HepG2 (cell line): ENCODE measurements around the gene FAM234A.
"Not testable (repeated sequence)": the region's sequence is repeated elsewhere in the genome, so short reads cannot be mapped to it uniquely, and the experiment has no call there.

ENCODE experiments used
- CTCF ChIP-seq: sonication (generic); formaldehyde crosslinking; IDR thresholded peaks from 2 replicates; pipeline ENCODE4 v1.5.0; 2020; ENCODE audit warnings: mild to moderate bottlenecking, missing genetic modification reagents, moderate library complexity
- EZH2 ChIP-seq: conservative IDR thresholded peaks from 2 replicates; pipeline ENCODE4 v1.6.1; 2012; ENCODE audit warnings: mild to moderate bottlenecking, low read depth, low read length, moderate library complexity
- GABPA ChIP-seq, 2 experiments: IDR thresholded peaks; 2 replicates each; pipeline ENCODE4 v1.6.1; 2011 to 2016; ENCODE audit warnings: low read depth in 2 of 2, low read length in 1 of 2, missing biosample characterization in 1 of 2, missing genetic modification characterization in 1 of 2
- MAFG ChIP-seq: sonication (generic); formaldehyde crosslinking; IDR thresholded peaks from 2 replicates; pipeline ENCODE4 v1.5.1; 2020; ENCODE audit warnings: mild to moderate bottlenecking, missing genetic modification reagents
- MAX ChIP-seq: IDR thresholded peaks from 2 replicates; pipeline ENCODE4 v1.6.1; 2012; ENCODE audit warnings: inconsistent platforms
- POLR2A ChIP-seq, 2 experiments: IDR thresholded peaks; 2 replicates each; pipeline ENCODE4 v1.6.1; 2011; ENCODE audit warnings: low read depth in 2 of 2, low read length in 2 of 2, mild to moderate bottlenecking in 1 of 2, moderate library complexity in 1 of 2; ENCODE audit not compliant: insufficient read depth in 1 of 2
- RAD21 ChIP-seq: fragments of 450-650 bp; formaldehyde crosslinking; IDR thresholded peaks from 2 replicates; pipeline ENCODE4 v1.5.0; 2020; ENCODE audit warnings: mild to moderate bottlenecking
- RXRA ChIP-seq: sonication (generic); formaldehyde crosslinking; IDR thresholded peaks from 2 replicates; pipeline ENCODE4 v1.5.1; 2020; ENCODE audit warnings: missing genetic modification reagents
- YY1 ChIP-seq: IDR thresholded peaks from 2 replicates; pipeline ENCODE4 v1.6.1; 2011; ENCODE audit warnings: low read length, low read depth, moderate library complexity, mild to moderate bottlenecking; ENCODE audit not compliant: insufficient read depth, insufficient replicate concordance
- ZFP90 ChIP-seq: sonication (generic); formaldehyde crosslinking; IDR thresholded peaks from 2 replicates; pipeline ENCODE4 v1.8.0; 2022; ENCODE audit warnings: missing genetic modification reagents, mild to moderate bottlenecking, inconsistent platforms, borderline replicate concordance
- ZNF280D ChIP-seq: sonication (generic); formaldehyde crosslinking; IDR thresholded peaks from 2 replicates; pipeline ENCODE4 v1.5.1; 2020; ENCODE audit warnings: mild to moderate bottlenecking, missing genetic modification reagents
- ZNF326 ChIP-seq: sonication (generic); formaldehyde crosslinking; IDR thresholded peaks from 2 replicates; pipeline ENCODE4 v1.4.0; 2020; ENCODE audit warnings: missing genetic modification reagents, borderline replicate concordance
- ZNF367 ChIP-seq: sonication (generic); formaldehyde crosslinking; IDR thresholded peaks from 2 replicates; pipeline ENCODE4 v1.4.0; 2020; ENCODE audit warnings: missing genetic modification reagents, borderline replicate concordance
- ZNF883 ChIP-seq: sonication (generic); formaldehyde crosslinking; IDR thresholded peaks from 2 replicates; pipeline ENCODE4 v1.5.1; 2020; ENCODE audit warnings: mild to moderate bottlenecking, missing genetic modification reagents; ENCODE audit errors: not compliant biosample characterization

- TF ChIP-seq POLR2A (IDR thresholded peaks at IDR 0.05; ENCODE audit: insufficient read depth in 1 of 2, low read depth in 2 of 2, low read length in 2 of 2); EZH2; ZNF280D (CRISPR knock-in tag); CTCF (CRISPR knock-in tag); RAD21; ZNF326 (CRISPR knock-in tag); ZFP90; MAFG (CRISPR knock-in tag); GABPA (IDR thresholded peaks at IDR 0.05; ENCODE audit: low read depth, low read length); GABPA (CRISPR knock-in tag; IDR thresholded peaks at IDR 0.05; ENCODE audit: low read depth); MAX; RXRA (CRISPR knock-in tag); ZNF883; YY1; ZNF367 (CRISPR knock-in tag): not testable (repeated sequence)
Observed at GRCh38 chr16:230351-230750, 4.3 kb upstream of the FAM234A start.
